ENCODE data around the gene F7. TPM values are rescaled to one million over a fixed set of nuclear protein-coding genes. Genes with fewer than 3 reads are reported as not detected.

F7 gene
- polyA plus RNA-seq, 1 donor = 1.0 TPM

- no peak for DNase-seq
These were observed 12.8 kb downstream of the F7 start for GRCh38 chr13:113118261-113119021.

- no peak for DNase-seq
These were observed 13.7 kb downstream of the F7 start for GRCh38 chr13:113119166-113119821.

- no peak for DNase-seq
These were observed 14.2 kb downstream of the F7 start for GRCh38 chr13:113119822-113120189.

GRCh38 chr13:113120300-113121182, 14.9 kb downstream of the F7 start:
- no peak for DNase-seq

GRCh38 chr13:113121183-113121927, 15.8 kb downstream of the F7 start:
- no peak for DNase-seq

GRCh38 chr13:113121928-113122471, 16.4 kb downstream of the F7 start:
- DNase-seq = no peak

- peak; percentile 68 for DNase-seq
These were observed 17.1 kb downstream of the F7 start, which contains the start of gene F10 for GRCh38 chr13:113122550-113123225. Gene F10 (plus strand): TSS chr13:113122799. CDS start chr13:113122856, 57 bp downstream.

GRCh38 chr13:113123226-113124201, 17.9 kb downstream of the F7 start:
- no peak for DNase-seq

- DNase-seq = no peak
These were observed 18.8 kb downstream of the F7 start for GRCh38 chr13:113124211-113124970.

- no peak for DNase-seq
These were observed 20.1 kb downstream of the F7 start for GRCh38 chr13:113125506-113126264.

GRCh38 chr13:113126265-113127150, 20.9 kb downstream of the F7 start:
- no peak for DNase-seq

GRCh38 chr13:113129480-113129879, 23.9 kb downstream of the F7 start:
- no peak for DNase-seq

GRCh38 chr13:113129921-113130750, 24.5 kb downstream of the F7 start:
- no peak for DNase-seq

- DNase-seq = no peak
These were observed 29.7 kb downstream of the F7 start for GRCh38 chr13:113135281-113135760.

GRCh38 chr13:113137691-113138298, 32.2 kb downstream of the F7 start:
- DNase-seq = no peak
